HepG2 (cell line): ENCODE data around the gene OR4C3. TPM values are rescaled to one million over a fixed set of nuclear protein-coding genes. Genes with fewer than 3 reads are reported as not detected.

ENCODE experiments used
- BRCA1 ChIP-seq: sonication (generic); formaldehyde crosslinking; IDR thresholded peaks from 2 replicates; pipeline ENCODE4 v1.4.0; 2020; ENCODE audit warnings: missing genetic modification reagents
- HOXA7 ChIP-seq: sonication (generic); formaldehyde crosslinking; IDR thresholded peaks from 2 replicates; pipeline ENCODE4 v1.8.1; 2022; ENCODE audit warnings: mild to moderate bottlenecking, missing genetic modification reagents, moderate library complexity
- NR2F6 ChIP-seq, 2 experiments: IDR thresholded peaks; 2 replicates each; pipeline ENCODE4 v1.6.1; 2016; ENCODE audit warnings: antibody characterized with exemption in 1 of 2, mild to moderate bottlenecking in 1 of 2
- RARG ChIP-seq: sonication (generic); formaldehyde crosslinking; IDR thresholded peaks from 2 replicates; pipeline ENCODE4 v1.4.0; 2020; ENCODE audit warnings: low read depth, mild to moderate bottlenecking, missing genetic modification reagents
- ZFYVE20 ChIP-seq: sonication (generic); formaldehyde crosslinking; IDR thresholded peaks from 2 replicates; pipeline ENCODE4 v1.8.0; 2023; ENCODE audit warnings: low read depth, mild to moderate bottlenecking, moderate library complexity, missing genetic modification reagents, borderline replicate concordance
- ZNF350 ChIP-seq: sonication (generic); formaldehyde crosslinking; IDR thresholded peaks from 2 replicates; pipeline ENCODE4 v1.4.0; 2020; ENCODE audit warnings: mild to moderate bottlenecking, low read depth, missing genetic modification reagents, borderline replicate concordance
- ZNF607 ChIP-seq: sonication (generic); formaldehyde crosslinking; IDR thresholded peaks from 2 replicates; pipeline ENCODE4 v1.5.1; 2020; ENCODE audit warnings: missing genetic modification reagents, mild to moderate bottlenecking, borderline replicate concordance
- ZNF713 ChIP-seq: sonication (generic); formaldehyde crosslinking; IDR thresholded peaks from 2 replicates; pipeline ENCODE4 v1.4.0; 2020; ENCODE audit warnings: mild to moderate bottlenecking, missing genetic modification reagents
- ZNF746 ChIP-seq: sonication (generic); formaldehyde crosslinking; IDR thresholded peaks from 2 replicates; pipeline ENCODE4 v1.8.0; 2022; ENCODE audit warnings: mild to moderate bottlenecking, missing genetic modification reagents
- ZSCAN22 ChIP-seq: sonication (generic); formaldehyde crosslinking; IDR thresholded peaks from 2 replicates; pipeline ENCODE4 v1.4.0; 2020; ENCODE audit warnings: mild to moderate bottlenecking, missing genetic modification reagents
- polyA plus RNA-seq, 8 experiments: library from polyadenylated mRNA; depleted of rRNA in 3 of 8; stranded (reverse) in 7 of 8; unstranded in 1 of 8; fragments of >200 nt; fragmentation: Illumina TruSeq in 4 of 8; extraction: Trizol in 4 of 8; gene quantifications; 2 replicates each; pipeline versions ENCODE4 v1.2.1 to v1.2.3, GENCODE V29; 2011 to 2016; ENCODE audit warnings: low read depth in 4 of 8, missing spikeins in 1 of 8, mixed read lengths in 1 of 8; ENCODE audit not compliant: insufficient read depth in 1 of 8
- total RNA-seq, 5 experiments: library from RNA; depleted of rRNA; stranded (reverse); fragments of >200 nt; fragmentation: Illumina TruSeq; extraction: Trizol; gene quantifications; 2 replicates each; pipeline ENCODE4 v1.2.3, GENCODE V29; 2016; ENCODE audit warnings: low read depth in 1 of 5
- TF ChIP-seq, protein P1 (sequence below): sonication (generic); formaldehyde crosslinking; IDR thresholded peaks from 2 replicates; pipeline ENCODE4 v1.5.0; 2020; ENCODE audit warnings: mild to moderate bottlenecking, missing genetic modification reagents, moderate library complexity
- TF ChIP-seq, protein P2 (sequence below): IDR thresholded peaks from 2 replicates; pipeline ENCODE4 v1.6.1; 2016; ENCODE audit warnings: missing biosample characterization, missing genetic modification reagents, low read depth
- TF ChIP-seq, protein P3 (sequence below): sonication (generic); formaldehyde crosslinking; IDR thresholded peaks from 2 replicates; pipeline ENCODE4 v1.4.0; 2020; ENCODE audit warnings: mild to moderate bottlenecking, missing genetic modification reagents, borderline replicate concordance
- TF ChIP-seq, protein P4 (sequence below): sonication (generic); formaldehyde crosslinking; IDR thresholded peaks from 2 replicates; pipeline ENCODE4 v1.9.0; 2021; ENCODE audit warnings: missing genetic modification reagents, borderline replicate concordance
- TF ChIP-seq, protein P5 (sequence below): sonication (generic); IDR thresholded peaks from 2 replicates; pipeline ENCODE4 v1.6.1; 2016; ENCODE audit warnings: low read depth, borderline replicate concordance
- TF ChIP-seq, protein P6 (sequence below): sonication (generic); formaldehyde crosslinking; IDR thresholded peaks from 2 replicates; pipeline ENCODE4 v1.4.0; 2020; ENCODE audit warnings: missing genetic modification reagents, mild to moderate bottlenecking, borderline replicate concordance
- TF ChIP-seq, protein P7 (sequence below): sonication (generic); formaldehyde crosslinking; IDR thresholded peaks from 2 replicates; pipeline ENCODE4 v1.8.0; 2022; ENCODE audit warnings: mild to moderate bottlenecking, missing genetic modification reagents

Gene OR4C3
- total and polyA plus RNA-seq, 2 of the 13 experiments (the other 11 are each of a cell fraction or from before 2014, with no cell fraction given): not detected

DNA sequence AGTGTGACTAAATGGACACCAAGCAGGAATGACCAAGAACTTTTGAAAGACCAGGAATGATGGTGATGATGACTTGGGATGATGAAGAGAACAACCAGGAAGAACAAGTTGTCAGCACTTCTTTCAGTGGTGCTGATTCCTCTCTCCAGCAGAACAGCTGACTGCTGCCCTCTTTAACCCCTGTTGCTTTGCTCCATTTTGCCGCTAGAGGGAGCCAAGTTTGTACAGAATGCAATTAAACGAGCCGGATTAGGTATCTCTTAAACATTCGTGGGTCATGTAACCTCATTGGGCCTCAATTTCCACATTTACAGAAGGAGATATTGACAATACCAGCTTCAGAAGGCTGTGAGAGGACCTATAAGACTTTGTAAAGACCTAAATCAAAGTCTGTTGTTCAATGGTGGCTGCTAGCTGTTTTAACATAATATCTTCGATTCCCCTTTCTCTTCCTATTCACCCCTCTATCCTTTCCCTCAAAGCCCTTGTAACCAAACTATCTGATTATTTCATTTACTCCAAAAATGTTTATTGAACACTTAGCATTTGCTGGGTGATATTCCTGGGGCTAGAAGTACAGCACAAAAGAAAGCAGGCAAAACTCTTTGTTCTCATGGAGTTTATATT, 16.8 kb upstream of the OR4C3 start (continued):
- TF ChIP-seq, protein P1, sequence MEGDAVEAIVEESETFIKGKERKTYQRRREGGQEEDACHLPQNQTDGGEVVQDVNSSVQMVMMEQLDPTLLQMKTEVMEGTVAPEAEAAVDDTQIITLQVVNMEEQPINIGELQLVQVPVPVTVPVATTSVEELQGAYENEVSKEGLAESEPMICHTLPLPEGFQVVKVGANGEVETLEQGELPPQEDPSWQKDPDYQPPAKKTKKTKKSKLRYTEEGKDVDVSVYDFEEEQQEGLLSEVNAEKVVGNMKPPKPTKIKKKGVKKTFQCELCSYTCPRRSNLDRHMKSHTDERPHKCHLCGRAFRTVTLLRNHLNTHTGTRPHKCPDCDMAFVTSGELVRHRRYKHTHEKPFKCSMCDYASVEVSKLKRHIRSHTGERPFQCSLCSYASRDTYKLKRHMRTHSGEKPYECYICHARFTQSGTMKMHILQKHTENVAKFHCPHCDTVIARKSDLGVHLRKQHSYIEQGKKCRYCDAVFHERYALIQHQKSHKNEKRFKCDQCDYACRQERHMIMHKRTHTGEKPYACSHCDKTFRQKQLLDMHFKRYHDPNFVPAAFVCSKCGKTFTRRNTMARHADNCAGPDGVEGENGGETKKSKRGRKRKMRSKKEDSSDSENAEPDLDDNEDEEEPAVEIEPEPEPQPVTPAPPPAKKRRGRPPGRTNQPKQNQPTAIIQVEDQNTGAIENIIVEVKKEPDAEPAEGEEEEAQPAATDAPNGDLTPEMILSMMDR: peak; percentile 87
- TF ChIP-seq, protein P2, sequence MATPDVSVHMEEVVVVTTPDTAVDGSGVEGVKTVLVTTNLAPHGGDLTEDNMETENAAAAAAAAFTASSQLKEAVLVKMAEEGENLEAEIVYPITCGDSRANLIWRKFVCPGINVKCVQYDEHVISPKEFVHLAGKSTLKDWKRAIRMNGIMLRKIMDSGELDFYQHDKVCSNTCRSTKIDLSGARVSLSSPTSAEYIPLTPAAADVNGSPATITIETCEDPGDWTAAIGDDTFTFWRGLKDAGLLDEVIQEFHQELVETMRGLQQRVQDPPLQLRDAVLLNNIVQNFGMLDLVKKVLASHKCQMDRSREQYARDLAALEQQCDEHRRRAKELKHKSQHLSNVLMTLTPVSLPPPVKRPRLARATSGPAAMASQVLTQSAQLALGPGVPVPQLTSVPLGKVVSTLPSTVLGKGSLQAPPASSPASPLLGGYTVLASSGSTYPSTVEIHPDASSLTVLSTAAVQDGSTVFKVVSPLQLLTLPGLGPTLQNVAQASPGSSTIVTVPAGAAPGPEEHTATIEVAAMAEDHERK (CRISPR knock-in tag): no peak
- no peak for TF ChIP-seq HOXA7 (CRISPR knock-in tag)
- TF ChIP-seq, protein P3, sequence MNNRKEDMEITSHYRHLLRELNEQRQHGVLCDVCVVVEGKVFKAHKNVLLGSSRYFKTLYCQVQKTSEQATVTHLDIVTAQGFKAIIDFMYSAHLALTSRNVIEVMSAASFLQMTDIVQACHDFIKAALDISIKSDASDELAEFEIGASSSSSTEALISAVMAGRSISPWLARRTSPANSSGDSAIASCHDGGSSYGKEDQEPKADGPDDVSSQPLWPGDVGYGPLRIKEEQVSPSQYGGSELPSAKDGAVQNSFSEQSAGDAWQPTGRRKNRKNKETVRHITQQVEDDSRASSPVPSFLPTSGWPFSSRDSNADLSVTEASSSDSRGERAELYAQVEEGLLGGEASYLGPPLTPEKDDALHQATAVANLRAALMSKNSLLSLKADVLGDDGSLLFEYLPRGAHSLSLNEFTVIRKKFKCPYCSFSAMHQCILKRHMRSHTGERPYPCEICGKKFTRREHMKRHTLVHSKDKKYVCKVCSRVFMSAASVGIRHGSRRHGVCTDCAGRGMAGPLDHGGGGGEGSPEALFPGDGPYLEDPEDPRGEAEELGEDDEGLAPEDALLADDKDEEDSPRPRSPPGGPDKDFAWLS: no peak
- TF ChIP-seq ZFYVE20: no peak
- TF ChIP-seq RARG (CRISPR knock-in tag): no peak
- TF ChIP-seq, protein P4, sequence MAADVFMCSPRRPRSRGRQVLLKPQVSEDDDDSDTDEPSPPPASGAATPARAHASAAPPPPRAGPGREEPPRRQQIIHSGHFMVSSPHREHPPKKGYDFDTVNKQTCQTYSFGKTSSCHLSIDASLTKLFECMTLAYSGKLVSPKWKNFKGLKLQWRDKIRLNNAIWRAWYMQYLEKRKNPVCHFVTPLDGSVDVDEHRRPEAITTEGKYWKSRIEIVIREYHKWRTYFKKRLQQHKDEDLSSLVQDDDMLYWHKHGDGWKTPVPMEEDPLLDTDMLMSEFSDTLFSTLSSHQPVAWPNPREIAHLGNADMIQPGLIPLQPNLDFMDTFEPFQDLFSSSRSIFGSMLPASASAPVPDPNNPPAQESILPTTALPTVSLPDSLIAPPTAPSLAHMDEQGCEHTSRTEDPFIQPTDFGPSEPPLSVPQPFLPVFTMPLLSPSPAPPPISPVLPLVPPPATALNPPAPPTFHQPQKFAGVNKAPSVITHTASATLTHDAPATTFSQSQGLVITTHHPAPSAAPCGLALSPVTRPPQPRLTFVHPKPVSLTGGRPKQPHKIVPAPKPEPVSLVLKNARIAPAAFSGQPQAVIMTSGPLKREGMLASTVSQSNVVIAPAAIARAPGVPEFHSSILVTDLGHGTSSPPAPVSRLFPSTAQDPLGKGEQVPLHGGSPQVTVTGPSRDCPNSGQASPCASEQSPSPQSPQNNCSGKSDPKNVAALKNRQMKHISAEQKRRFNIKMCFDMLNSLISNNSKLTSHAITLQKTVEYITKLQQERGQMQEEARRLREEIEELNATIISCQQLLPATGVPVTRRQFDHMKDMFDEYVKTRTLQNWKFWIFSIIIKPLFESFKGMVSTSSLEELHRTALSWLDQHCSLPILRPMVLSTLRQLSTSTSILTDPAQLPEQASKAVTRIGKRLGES (CRISPR knock-in tag): no peak
- TF ChIP-seq ZNF350: no peak
- TF ChIP-seq, protein P5, sequence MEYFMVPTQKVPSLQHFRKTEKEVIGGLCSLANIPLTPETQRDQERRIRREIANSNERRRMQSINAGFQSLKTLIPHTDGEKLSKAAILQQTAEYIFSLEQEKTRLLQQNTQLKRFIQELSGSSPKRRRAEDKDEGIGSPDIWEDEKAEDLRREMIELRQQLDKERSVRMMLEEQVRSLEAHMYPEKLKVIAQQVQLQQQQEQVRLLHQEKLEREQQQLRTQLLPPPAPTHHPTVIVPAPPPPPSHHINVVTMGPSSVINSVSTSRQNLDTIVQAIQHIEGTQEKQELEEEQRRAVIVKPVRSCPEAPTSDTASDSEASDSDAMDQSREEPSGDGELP: peak; percentile 90
- peak; percentile 59 for TF ChIP-seq NR2F6 (IDR thresholded peaks at IDR 0.05)
- TF ChIP-seq NR2F6 (CRISPR knock-in tag; IDR thresholded peaks at IDR 0.05): peak; percentile 62; the same call in 1 of the 2 replicates
- TF ChIP-seq ZSCAN22 (CRISPR knock-in tag): no peak
- TF ChIP-seq, protein P6, sequence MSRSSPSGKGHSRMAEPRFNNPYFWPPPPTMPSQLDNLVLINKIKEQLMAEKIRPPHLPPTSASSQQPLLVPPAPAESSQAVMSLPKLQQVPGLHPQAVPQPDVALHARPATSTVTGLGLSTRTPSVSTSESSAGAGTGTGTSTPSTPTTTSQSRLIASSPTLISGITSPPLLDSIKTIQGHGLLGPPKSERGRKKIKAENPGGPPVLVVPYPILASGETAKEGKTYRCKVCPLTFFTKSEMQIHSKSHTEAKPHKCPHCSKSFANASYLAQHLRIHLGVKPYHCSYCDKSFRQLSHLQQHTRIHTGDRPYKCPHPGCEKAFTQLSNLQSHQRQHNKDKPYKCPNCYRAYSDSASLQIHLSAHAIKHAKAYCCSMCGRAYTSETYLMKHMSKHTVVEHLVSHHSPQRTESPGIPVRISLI (CRISPR knock-in tag): no peak
- TF ChIP-seq BRCA1 (CRISPR knock-in tag): no peak
- no peak for TF ChIP-seq ZNF713 (CRISPR knock-in tag)
- no peak for TF ChIP-seq ZNF746 (CRISPR knock-in tag)
- no peak for TF ChIP-seq ZNF607 (CRISPR knock-in tag)
- TF ChIP-seq, protein P7, sequence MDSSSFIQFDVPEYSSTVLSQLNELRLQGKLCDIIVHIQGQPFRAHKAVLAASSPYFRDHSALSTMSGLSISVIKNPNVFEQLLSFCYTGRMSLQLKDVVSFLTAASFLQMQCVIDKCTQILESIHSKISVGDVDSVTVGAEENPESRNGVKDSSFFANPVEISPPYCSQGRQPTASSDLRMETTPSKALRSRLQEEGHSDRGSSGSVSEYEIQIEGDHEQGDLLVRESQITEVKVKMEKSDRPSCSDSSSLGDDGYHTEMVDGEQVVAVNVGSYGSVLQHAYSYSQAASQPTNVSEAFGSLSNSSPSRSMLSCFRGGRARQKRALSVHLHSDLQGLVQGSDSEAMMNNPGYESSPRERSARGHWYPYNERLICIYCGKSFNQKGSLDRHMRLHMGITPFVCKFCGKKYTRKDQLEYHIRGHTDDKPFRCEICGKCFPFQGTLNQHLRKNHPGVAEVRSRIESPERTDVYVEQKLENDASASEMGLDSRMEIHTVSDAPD: no peak
